ENCODE results near the gene ESPN.
"Not testable (repeated sequence)": the region's sequence is repeated elsewhere in the genome, so short reads cannot be mapped to it uniquely, and the experiment has no call there.

Gene ESPN

DNA sequence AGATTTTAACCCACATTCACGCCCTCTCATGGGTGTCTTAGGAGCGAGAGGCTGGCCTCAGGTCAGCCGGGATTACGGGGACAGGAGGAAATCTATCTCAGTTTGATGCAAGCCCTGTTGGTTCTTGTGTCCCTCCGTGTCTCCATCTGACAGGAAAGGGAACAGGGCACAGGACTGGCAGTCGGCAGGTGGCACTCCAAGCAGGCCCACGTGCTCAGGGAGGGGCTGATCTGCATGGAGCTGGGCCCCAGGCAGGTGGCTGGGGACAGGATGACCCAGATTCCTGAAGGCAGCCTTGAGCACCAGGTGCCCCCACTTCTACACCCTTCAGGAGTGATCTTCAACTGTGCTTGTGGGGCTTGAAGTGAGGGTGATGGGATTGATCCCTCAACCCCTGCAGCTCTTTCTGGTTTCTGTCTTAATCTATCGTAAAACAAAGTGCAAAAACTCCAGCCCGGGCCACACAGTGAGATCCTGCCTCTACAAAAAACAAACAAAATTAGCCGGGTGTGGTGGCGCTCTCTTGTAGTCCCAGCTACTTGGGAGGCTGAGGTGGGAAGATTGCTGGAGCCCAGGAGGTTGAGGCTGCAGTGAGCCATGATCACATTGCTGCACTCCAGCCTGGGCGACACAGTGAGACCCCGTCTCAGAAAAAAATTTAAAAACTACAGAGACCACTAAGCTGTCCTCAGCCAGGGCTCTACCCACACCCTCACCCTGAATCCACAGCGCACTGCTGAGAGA lies 58.6 kb downstream of the ESPN start:
- no peak for DNase-seq (ENCODE audit: low read depth in 3 of 3)

DNA sequence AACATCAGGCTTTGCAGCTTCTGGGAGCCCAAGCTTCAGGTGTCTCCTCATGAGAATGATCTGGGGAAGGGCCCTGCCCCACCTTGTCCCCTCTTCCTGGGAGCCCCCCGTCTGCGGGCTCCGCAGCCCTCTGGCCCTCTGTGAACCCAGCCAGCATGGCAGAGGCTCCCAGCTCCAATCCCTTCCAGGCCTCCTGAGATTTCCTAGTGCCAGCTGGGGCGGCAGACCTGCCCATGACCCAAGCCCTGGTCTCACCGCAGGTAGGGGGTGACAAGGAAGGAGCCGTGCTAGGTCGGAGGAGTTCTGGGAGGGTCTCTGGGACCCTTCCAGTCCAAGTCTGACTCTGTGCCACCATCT lies 59.2 kb downstream of the ESPN start:
- no peak for DNase-seq (ENCODE audit: low read depth in 3 of 3)

GRCh38 chr1:6484826-6485167 lies 60.2 kb downstream of the ESPN start:
- no peak for DNase-seq (ENCODE audit: low read depth in 3 of 3)

GRCh38 chr1:6485168-6486101 lies 60.9 kb downstream of the ESPN start:
- no peak for DNase-seq (ENCODE audit: low read depth in 3 of 3)

GRCh38 chr1:6486433-6487011 lies 61.9 kb downstream of the ESPN start:
- peak; percentile 76 to 84 (median 80) for DNase-seq (ENCODE audit: low read depth in 3 of 3)

DNA sequence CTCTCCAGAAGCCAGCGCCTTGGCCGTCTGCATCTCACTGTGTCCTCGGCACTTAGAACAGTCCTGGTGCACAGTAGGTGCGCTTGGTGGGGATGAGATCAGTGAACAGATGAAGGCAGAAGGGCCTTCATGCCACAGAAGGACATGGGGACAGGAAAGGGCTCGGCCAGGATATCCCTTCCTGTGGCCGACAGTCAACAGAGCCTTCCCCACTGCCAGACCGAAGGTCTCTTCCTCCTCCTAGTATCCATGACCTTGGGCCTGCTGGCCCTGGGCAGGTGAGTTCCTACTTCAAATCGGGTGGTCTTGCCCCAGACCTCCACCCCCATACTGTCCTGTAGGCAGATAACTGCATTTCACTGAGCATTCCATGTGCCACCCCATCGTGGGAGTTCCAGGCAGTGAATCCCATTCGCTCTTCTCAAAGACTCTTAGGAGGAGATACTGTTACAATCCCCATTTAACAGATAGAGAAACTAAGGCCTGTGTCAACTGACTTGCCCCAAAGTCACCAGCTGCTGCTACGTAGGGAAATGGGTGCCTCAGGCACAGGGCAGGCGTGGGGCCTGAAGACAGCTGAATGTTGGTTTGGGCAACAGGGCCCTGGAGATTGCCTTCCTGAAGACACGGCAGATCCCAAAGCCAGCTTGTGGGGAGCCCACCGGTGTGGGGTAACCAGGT lies 63.4 kb downstream of the ESPN start:
- no peak for DNase-seq (ENCODE audit: low read depth in 3 of 3)

DNA sequence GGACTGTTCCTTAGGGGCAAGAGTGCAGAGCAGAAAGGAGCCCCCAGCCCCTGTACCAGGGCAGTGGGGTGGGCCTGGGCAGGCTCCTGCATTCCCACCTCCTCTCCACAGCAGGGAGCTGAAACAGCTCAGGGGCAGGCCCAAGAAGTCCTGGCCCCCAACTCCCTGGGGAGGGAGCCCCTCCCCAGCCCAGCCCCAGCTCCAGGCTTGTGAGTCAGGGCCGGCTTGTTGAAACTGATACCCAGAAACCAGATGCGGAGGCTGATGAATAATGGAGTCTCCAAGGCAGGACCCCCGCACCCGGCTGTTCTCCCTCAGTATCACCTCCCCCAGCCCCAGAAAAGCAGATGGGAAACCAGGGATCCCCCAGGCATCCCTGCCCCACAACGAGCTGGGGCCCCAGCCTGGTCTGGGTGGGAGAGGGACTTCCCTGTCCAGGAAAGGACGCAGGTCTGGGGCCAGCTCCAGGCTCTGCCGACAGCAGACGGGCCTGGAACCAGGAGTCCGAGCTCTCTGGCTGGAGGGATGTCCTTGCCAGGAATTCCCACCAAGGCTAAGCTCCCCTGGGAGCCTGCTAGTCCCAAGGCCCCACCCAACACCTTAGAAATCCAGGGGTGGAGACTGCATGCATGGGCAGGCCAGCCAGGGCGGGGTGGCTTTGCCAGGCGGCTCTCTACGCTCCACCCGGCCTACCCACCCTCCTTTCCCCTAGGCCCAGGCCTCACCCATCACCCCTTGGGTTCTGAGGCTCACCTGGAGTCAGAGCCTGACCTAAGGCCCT lies 64.2 kb downstream of the ESPN start:
- DNase-seq (ENCODE audit: low read depth in 3 of 3) = no peak

- no peak for DNase-seq (ENCODE audit: low read depth in 3 of 3)
Measured at GRCh38 chr1:6489383-6489765, 64.8 kb downstream of the ESPN start.

DNA sequence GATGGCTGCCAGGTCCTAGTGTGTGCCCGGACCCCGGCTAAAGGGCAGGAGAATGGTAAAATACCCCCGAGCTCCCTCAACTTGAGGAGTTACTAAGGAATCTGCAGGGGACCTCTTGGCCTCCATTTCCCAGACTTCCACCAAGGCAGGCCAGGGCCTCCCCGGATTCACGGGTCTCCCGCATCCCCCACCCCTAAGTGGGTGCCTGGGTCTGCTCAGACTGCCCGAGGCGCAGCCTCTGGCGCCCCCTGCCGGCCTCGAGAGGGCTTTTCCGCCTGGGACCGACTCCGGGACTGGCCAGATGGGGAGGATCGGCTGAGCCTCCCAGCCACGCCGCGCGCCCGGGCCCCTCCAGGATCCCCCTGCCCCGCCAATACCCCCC lies 65.2 kb downstream of the ESPN start:
- peak; percentile 62 to 69 (median 65) for DNase-seq (ENCODE audit: low read depth in 3 of 3)

- peak in 2 of 3 experiments; percentile 29 to 44 for DNase-seq (ENCODE audit: low read depth in 3 of 3)
Measured at GRCh38 chr1:6490181-6491080, 65.9 kb downstream of the ESPN start.

- no peak for DNase-seq (ENCODE audit: low read depth in 3 of 3)
Measured at GRCh38 chr1:6491081-6491449, 66.5 kb downstream of the ESPN start.

DNA sequence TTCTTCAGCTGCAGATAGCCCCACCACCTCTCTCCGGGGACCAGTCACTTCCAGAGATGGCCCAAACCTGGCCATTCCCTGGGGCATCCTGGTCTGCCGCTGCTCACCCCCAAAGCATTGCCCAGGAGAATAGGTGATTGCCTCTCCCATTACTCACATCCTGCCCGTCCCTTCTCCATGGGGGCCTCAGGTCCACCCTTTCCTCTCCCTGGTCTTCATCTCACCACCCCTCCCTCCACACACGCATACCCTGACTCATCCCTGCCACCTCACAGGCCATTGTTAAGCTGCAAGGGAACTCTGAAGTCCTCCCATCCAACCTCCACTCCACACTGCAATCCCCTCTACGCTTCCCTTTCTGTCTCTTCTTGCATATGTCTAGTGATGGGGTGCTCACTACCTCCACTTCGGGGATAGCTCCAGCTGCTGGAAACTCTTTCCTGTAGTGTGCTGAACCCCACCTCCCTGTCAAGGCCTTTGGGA lies 66.9 kb downstream of the ESPN start, which contains the start of gene PLEKHG5:
Gene PLEKHG5 (minus strand): TSS at position 188 of the 483 bp plus-strand sequence. CDS start 14,096 bp downstream, outside the sequence.
- no peak for DNase-seq (ENCODE audit: low read depth in 3 of 3)

DNA sequence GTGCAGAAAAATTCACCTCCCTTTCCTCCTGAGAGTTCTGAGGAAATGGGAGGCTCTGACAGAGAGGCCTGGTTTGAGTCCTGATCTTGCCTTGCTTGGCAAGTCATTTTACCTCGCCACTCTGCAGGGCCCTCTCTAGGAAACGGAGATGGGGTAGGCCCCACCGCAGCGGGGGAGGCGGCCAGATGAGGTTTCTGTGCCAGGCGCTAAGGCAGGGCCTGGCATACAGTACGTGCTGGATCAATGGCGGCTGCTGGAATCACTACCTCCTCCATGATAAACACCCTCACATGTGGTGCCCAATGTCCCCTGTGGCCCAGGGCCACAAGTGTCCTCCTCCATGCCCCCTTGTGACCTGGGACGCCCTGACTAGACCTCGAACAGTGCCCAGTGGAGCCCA lies 67.4 kb downstream of the ESPN start:
- DNase-seq (ENCODE audit: low read depth in 3 of 3) = no peak

DNA sequence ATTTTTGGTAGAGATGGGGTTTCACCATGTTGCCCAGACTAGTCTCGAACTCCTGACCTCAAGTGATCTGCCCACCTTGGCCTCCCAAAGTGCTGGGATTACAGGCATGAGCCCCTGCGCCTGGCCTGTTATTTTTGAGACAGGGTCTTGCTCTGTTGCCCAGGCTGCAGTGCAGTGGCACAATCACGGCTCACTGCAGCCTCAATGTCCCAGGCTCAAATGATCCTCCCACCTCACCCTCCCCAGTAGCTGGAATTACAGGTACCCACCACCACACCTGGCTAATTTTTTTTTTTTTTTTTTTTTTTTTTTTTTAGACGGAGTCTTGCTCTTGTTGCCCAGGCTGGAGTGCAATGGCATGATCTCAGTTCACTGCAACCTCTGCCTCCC lies 69.3 kb downstream of the ESPN start:
- DNase-seq (ENCODE audit: low read depth in 3 of 3) = not testable (repeated sequence)

DNA sequence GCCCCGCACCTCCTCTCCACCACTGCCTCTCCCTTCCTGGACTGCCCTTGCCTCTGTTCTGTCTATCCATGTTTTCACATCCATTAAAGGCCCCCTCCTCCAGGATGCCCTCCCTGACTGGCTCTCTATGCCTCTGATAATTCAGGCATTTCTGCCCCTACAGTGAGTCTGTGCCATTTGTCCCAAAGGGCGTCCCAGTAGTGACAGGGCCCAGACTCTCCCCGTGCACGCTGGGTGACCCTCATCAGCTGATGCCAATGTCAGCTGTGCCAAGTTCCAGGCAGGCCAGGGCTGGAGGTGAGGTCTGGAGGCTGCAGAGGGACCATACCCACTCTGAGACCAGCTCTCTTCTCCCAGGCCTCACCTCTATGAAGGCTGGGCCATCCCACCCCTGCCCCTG lies 70.1 kb downstream of the ESPN start:
- DNase-seq (ENCODE audit: low read depth in 3 of 3) = no peak

GRCh38 chr1:6495041-6495441 lies 70.5 kb downstream of the ESPN start:
- no peak for DNase-seq (ENCODE audit: low read depth in 3 of 3)

DNA sequence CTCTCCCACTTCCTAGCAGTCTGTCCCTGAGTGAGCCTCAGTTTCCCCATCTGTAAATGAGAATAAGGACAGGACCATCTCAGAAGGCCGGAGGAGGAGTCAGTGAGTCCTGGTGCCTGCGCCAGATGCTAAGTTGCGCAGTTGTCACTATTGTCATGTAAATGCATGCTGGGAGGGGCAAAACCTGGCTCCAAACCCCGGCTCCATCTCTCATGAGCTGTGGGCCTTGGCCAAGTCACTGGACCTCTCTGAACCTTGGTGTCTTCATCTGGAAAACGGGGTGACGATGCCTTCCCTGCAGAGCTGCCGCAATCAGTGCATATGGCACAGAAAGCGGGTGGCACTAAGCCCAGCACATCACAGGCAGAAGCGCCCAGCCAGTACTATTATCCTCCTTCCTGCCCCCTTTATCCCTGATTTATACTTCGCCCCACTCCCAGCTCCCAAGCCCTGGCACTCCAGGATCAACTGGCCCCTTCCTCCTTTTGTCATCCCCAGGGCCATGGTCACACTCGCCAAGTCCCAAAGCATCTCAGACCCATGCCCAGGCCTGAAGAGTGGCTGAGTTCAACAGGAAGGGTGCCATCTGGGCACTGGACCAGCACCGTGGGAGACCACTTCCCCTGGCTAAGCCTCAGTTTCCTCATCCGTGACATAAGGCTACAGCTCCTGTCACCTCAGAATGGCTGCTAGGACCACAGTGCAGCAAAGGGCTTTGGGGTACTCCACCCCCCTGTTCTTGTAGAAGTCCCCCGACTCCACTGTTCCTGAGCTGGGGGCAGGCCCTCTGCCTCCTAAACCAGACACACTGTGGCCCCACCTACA lies 71.2 kb downstream of the ESPN start:
- DNase-seq (ENCODE audit: low read depth in 3 of 3) = no peak

DNA sequence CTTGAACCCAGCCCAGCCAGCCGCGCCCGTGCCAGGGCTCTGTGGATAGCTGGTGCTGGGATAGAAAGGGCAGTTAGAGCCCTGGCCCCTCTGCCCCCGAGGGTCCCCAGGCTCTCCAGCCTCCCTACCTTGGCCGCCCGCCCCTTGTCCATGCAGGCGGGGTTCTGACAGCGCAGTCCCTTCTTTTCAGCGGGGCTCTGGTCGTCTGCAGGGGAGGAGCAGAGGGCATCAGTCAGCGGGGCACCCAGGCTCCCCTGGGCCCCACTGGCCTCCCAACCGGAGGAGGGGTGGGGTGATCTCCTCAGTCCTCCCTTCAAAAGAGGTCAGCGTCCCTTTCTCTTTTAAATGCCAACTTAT lies 71.8 kb downstream of the ESPN start:
- DNase-seq (ENCODE audit: low read depth in 3 of 3) = no peak

DNA sequence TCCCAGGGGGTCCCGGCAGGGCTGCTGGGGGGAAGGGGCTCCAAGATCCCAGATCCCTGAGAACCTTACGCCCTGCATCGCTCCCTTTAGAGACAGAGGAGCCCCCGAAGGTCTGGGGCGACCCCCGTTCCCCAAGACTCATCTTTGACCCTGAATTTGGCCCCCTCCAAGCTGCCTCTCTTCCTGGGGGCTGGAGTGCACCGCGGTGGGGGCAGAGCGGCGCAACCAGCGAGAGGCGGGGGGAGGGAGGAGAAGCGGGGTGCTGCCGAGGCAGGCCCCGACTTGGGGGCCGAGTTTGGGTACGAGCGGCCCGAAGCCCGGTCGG lies 72.3 kb downstream of the ESPN start:
- DNase-seq (ENCODE audit: low read depth in 3 of 3) = no peak
